Body of pancreas (tissue), 4 donors: ENCODE results near the gene ALPI.

Source experiments
- CTCF ChIP-seq, 7 experiments: fragments of 450-650 bp in 4 of 7; fragments of 200-600 bp in 3 of 7; sonication (generic) in 3 of 7; IDR thresholded peaks; one replicate each; pipeline ENCODE4 v1.5.1; 2016 to 2019; ENCODE audit warnings: antibody characterized with exemption in 7 of 7
- POLR2A ChIP-seq, 3 donors: fragments of 450-650 bp; IDR thresholded peaks; one replicate each; pipeline ENCODE4 v1.6.1; 2016; ENCODE audit warnings: antibody characterized with exemption in 3 of 3, mild to moderate bottlenecking in 2 of 3

GRCh38 chr2:232503809-232504323 lies 47.9 kb downstream of the ALPI start:
- TF ChIP-seq CTCF (IDR thresholded peaks at IDR 0.05) (no peak), POLR2A (IDR thresholded peaks at IDR 0.05) (no peak)
